ENCODE measurements around the gene KHDC1L.

Gene KHDC1L

GRCh38 chr6:73207221-73207837 is 18.0 kb downstream of the KHDC1L start:
- no peak overlapping the region for H2AFZ ChIP-seq (ENCODE audit: low read depth, low read length)
- H3K79me2 ChIP-seq (ENCODE audit: low read length), result no peaks in the 10 kb centered on the region
- H3K36me3 ChIP-seq (replicated peaks; ENCODE audit: low read depth, low read length), result no peaks in the 10 kb centered on the region
- no peak overlapping the region for H3K9ac ChIP-seq (ENCODE audit: low read length)
- H3K4me3 ChIP-seq (ENCODE audit: low read length), result no peak overlapping the region
- H3K9me3 ChIP-seq (ENCODE audit: insufficient read depth, low read length), result no peaks in the 10 kb centered on the region
- no peaks in the 10 kb centered on the region for H3K27me3 ChIP-seq (ENCODE audit: low read depth, low read length)
- no peaks in the 10 kb centered on the region for H3K4me1 ChIP-seq (ENCODE audit: low read length)
- no peaks in the 10 kb centered on the region for H4K20me1 ChIP-seq (ENCODE audit: insufficient read depth, low read length)
- H3K4me2 ChIP-seq (ENCODE audit: low read length), result no peak overlapping the region
- H3K27ac ChIP-seq (ENCODE audit: low read length), result no peak overlapping the region
- TF ChIP-seq, protein P1, sequence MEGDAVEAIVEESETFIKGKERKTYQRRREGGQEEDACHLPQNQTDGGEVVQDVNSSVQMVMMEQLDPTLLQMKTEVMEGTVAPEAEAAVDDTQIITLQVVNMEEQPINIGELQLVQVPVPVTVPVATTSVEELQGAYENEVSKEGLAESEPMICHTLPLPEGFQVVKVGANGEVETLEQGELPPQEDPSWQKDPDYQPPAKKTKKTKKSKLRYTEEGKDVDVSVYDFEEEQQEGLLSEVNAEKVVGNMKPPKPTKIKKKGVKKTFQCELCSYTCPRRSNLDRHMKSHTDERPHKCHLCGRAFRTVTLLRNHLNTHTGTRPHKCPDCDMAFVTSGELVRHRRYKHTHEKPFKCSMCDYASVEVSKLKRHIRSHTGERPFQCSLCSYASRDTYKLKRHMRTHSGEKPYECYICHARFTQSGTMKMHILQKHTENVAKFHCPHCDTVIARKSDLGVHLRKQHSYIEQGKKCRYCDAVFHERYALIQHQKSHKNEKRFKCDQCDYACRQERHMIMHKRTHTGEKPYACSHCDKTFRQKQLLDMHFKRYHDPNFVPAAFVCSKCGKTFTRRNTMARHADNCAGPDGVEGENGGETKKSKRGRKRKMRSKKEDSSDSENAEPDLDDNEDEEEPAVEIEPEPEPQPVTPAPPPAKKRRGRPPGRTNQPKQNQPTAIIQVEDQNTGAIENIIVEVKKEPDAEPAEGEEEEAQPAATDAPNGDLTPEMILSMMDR (IDR thresholded peaks at IDR 0.05; ENCODE audit: low read depth, low read length), result no peak
- TF ChIP-seq EZH2phosphoT487 (IDR thresholded peaks at IDR 0.05; ENCODE audit: low read depth), result no peak

GRCh38 chr6:73204252-73204651 is 21.0 kb downstream of the KHDC1L start:
- no peak overlapping the region for H3K27ac ChIP-seq (ENCODE audit: low read length)
- H3K4me3 ChIP-seq (ENCODE audit: low read length), result no peak overlapping the region
- no peak overlapping the region for H3K4me2 ChIP-seq (ENCODE audit: low read length)
- H3K79me2 ChIP-seq (ENCODE audit: low read length), result no peaks in the 10 kb centered on the region
- no peaks in the 10 kb centered on the region for H3K9me3 ChIP-seq (ENCODE audit: insufficient read depth, low read length)
- H3K36me3 ChIP-seq (replicated peaks; ENCODE audit: low read depth, low read length), result no peaks in the 10 kb centered on the region
- TF ChIP-seq EZH2phosphoT487 (IDR thresholded peaks at IDR 0.05; ENCODE audit: low read depth), result no peak
- TF ChIP-seq, protein P1 (IDR thresholded peaks at IDR 0.05; ENCODE audit: low read depth, low read length), result no peak
- H2AFZ ChIP-seq (ENCODE audit: low read depth, low read length), result no peak overlapping the region
- H3K4me1 ChIP-seq (ENCODE audit: low read length), result no peaks in the 10 kb centered on the region
- H3K9ac ChIP-seq (ENCODE audit: low read length), result no peak overlapping the region
- no peaks in the 10 kb centered on the region for H3K27me3 ChIP-seq (ENCODE audit: low read depth, low read length)
- no peaks in the 10 kb centered on the region for H4K20me1 ChIP-seq (ENCODE audit: insufficient read depth, low read length)

DNA sequence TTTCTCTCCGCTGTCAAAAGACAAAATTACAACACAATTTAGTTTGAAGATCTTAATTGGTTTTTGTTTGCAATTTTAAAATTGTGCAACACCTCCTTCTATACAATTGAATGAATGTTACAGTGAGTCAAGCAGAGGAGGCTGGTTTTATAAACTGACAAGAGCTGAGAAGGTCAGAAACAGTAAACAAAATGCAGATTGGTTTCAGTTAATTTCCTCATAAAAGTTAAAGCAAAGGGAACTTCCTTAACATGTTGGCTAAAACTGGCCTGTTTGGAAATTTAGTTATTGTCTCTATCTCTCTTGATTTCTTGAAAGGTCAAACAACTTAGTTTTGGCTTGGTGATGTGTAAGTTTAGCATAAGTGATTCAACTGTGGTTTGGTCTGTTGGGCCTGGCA is 22.2 kb downstream of the KHDC1L start:
- Histone ChIP-seq H3K9me3 (ENCODE audit: insufficient read depth, low read length) (no peaks in the 10 kb centered on the region), H2AFZ (ENCODE audit: low read depth, low read length) (no peak overlapping the region), H3K4me2 (ENCODE audit: low read length) (no peak overlapping the region), H3K4me3 (ENCODE audit: low read length) (no peak overlapping the region), H3K36me3 (replicated peaks; ENCODE audit: low read depth, low read length) (no peaks in the 10 kb centered on the region), H3K4me1 (ENCODE audit: low read length) (no peaks in the 10 kb centered on the region), H3K27ac (ENCODE audit: low read length) (no peak overlapping the region), H3K27me3 (ENCODE audit: low read depth, low read length) (no peaks in the 10 kb centered on the region), H3K79me2 (ENCODE audit: low read length) (no peaks in the 10 kb centered on the region), H3K9ac (ENCODE audit: low read length) (no peak overlapping the region), H4K20me1 (ENCODE audit: insufficient read depth, low read length) (no peaks in the 10 kb centered on the region)
- TF ChIP-seq EZH2phosphoT487 (IDR thresholded peaks at IDR 0.05; ENCODE audit: low read depth), result no peak
- TF ChIP-seq, protein P1 (IDR thresholded peaks at IDR 0.05; ENCODE audit: low read depth, low read length), result no peak

DNA sequence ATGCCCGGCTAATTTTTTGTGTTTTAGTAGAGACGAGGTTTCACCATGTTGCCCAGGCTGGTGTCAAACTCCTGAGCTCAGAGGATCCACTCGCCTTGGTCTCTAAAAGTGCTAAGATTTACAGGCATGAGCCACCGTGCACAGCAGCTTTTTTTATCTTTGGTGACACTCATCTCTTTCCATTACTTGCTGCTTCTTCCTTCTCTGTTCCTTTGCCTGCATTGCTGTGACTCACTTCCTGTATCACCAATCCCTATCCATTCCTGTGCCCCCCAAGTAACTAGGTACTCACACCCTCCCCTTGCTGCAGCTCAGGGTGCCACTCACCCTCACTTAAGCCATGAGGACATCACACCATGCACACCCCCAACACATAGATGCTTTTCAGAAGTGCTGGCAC is 24.6 kb downstream of the KHDC1L start:
- H3K9me3 ChIP-seq (ENCODE audit: insufficient read depth, low read length), result no peaks in the 10 kb centered on the region
- H3K27ac ChIP-seq (ENCODE audit: low read length), result no peak overlapping the region
- H3K36me3 ChIP-seq (replicated peaks; ENCODE audit: low read depth, low read length), result no peaks in the 10 kb centered on the region
- H3K4me2 ChIP-seq (ENCODE audit: low read length), result no peak overlapping the region
- no peak overlapping the region for H3K4me3 ChIP-seq (ENCODE audit: low read length)
- no peaks in the 10 kb centered on the region for H4K20me1 ChIP-seq (ENCODE audit: insufficient read depth, low read length)
- H2AFZ ChIP-seq (ENCODE audit: low read depth, low read length), result no peak overlapping the region
- TF ChIP-seq EZH2phosphoT487 (IDR thresholded peaks at IDR 0.05; ENCODE audit: low read depth), result no peak
- TF ChIP-seq, protein P1 (IDR thresholded peaks at IDR 0.05; ENCODE audit: low read depth, low read length), result no peak
- H3K27me3 ChIP-seq (ENCODE audit: low read depth, low read length), result no peaks in the 10 kb centered on the region
- no peaks in the 10 kb centered on the region for H3K79me2 ChIP-seq (ENCODE audit: low read length)
- H3K9ac ChIP-seq (ENCODE audit: low read length), result no peak overlapping the region
- H3K4me1 ChIP-seq (ENCODE audit: low read length), result no peaks in the 10 kb centered on the region

Data from OCI-LY3 (cell line).